K562 (cell line): ENCODE data around the gene HGS. TPM values are rescaled to one million over a fixed set of nuclear protein-coding genes. Genes with fewer than 3 reads are reported as not detected.

Source experiments
- ATAC-seq: fragments of 200-7000 bp; cut with Tn5 transposase; 3 replicates; pipeline ENCODE4 v1.9.1; 2020; ENCODE audit warnings: moderate library complexity
- BruUV-seq: library from RNA; stranded (reverse); fragments of 400-500 nt; replicated peaks from 2 replicates; lab custom pipeline; 2021; lab: Mats Ljungman, UMichigan
- CTCF ChIA-PET: fragments of 300-600 bp; formaldehyde crosslinking; extraction: SDS; loops from one replicate; lab custom pipeline; 2021; ENCODE audit warnings: low intra/inter-chr PET ratio; lab: Yijun Ruan, JAX
- POLR2A ChIA-PET: fragments of 300-600, 350-650 bp; sonication (Branson Sonifier 250); formaldehyde crosslinking; extraction: SDS; loops from one replicate; lab custom pipeline; 2021; ENCODE audit warnings: antibody characterized with exemption, inconsistent platforms; lab: Yijun Ruan, JAX
- DNase-seq, 4 experiments: peaks; one replicate each; pipeline versions ENCODE4 v3.0.0 to v3.0.0-alpha.2; 2011 to 2018; ENCODE audit warnings: low spot score in 3 of 4, mixed read lengths in 3 of 4; ENCODE audit errors: extremely low read depth in 1 of 4
- FAIRE-seq: peaks from 2 replicates; lab custom pipeline; 2011; peaks lifted over from hg19 to GRCh38; lab: Jason Lieb, UNC
- H2AFZ ChIP-seq: 2 replicates; pipeline ENCODE4 v1.6.0; 2011; ENCODE audit warnings: low read depth, low read length, control low read depth, inconsistent platforms
- H3K27ac ChIP-seq: fragments of 200-600 bp; 3 replicates; pipeline ENCODE4 v1.8.0; 2011; ENCODE audit warnings: low read depth, mild to moderate bottlenecking, control low read depth, inconsistent platforms, low read length, moderate library complexity, mixed read lengths; ENCODE audit errors: extremely low read depth
- H3K27me3 ChIP-seq, 2 experiments: fragments of 300-600 bp in 1 of 2; 2 replicates in 1 of 2; 3 replicates in 1 of 2; pipeline versions ENCODE4 v1.6.0 to v1.8.0; 2011; ENCODE audit warnings: inconsistent platforms in 2 of 2, low read length in 2 of 2, mild to moderate bottlenecking in 1 of 2, mixed read lengths in 1 of 2, moderate library complexity in 1 of 2; ENCODE audit not compliant: control insufficient read depth in 2 of 2, insufficient read depth in 2 of 2
- H3K36me3 ChIP-seq: fragments of 300-600 bp; 3 replicates; pipeline ENCODE4 v1.8.0; 2011; ENCODE audit warnings: mild to moderate bottlenecking, low read length, inconsistent platforms; ENCODE audit not compliant: control insufficient read depth, insufficient read depth
- H3K4me1 ChIP-seq, 2 experiments: fragments of 200-600 bp in 1 of 2; replicated peaks in 1 of 2; 2 replicates in 1 of 2; 3 replicates in 1 of 2; pipeline versions ENCODE4 v1.5.1 to v1.8.0; 2011; ENCODE audit warnings: inconsistent platforms in 2 of 2, low read length in 2 of 2, mild to moderate bottlenecking in 1 of 2, mixed read lengths in 1 of 2, moderate library complexity in 1 of 2; ENCODE audit not compliant: control insufficient read depth in 2 of 2, insufficient read depth in 2 of 2
- H3K4me2 ChIP-seq: 2 replicates; pipeline ENCODE4 v1.6.1; 2011; ENCODE audit warnings: low read length, control low read depth, inconsistent platforms, mixed read lengths; ENCODE audit not compliant: insufficient read depth
- H3K4me3 ChIP-seq: fragments of 200-600 bp; sonication (generic), shearing (Covaris generic); 2 replicates; pipeline ENCODE4 v1.5.1; 2016; ENCODE audit warnings: control low read depth, inconsistent platforms
- H3K79me2 ChIP-seq: fragments of 200-600 bp; 3 replicates; pipeline ENCODE4 v1.8.0; 2011; ENCODE audit warnings: low read length, inconsistent platforms; ENCODE audit not compliant: control insufficient read depth, insufficient read depth
- H3K9ac ChIP-seq, 2 experiments: 2 replicates each; pipeline versions ENCODE4 v1.6.0 to v1.6.1; 2011; ENCODE audit warnings: low read depth in 2 of 2, low read length in 2 of 2, control low read depth in 1 of 2, inconsistent platforms in 1 of 2, mild to moderate bottlenecking in 1 of 2, mixed read lengths in 1 of 2; ENCODE audit not compliant: insufficient read depth in 1 of 2
- H3K9me1 ChIP-seq: one replicate; pipeline ENCODE4 v1.6.0; 2011; ENCODE audit warnings: inconsistent platforms, mild to moderate bottlenecking, low read length, moderate library complexity; ENCODE audit not compliant: control insufficient read depth, insufficient read depth
- H3K9me3 ChIP-seq: replicated peaks from 2 replicates; pipeline ENCODE4 v1.5.1; 2011; ENCODE audit warnings: low read depth, low read length, inconsistent platforms; ENCODE audit not compliant: control insufficient read depth, insufficient read depth
- H4K20me1 ChIP-seq: replicated peaks from 2 replicates; pipeline ENCODE4 v1.6.1; 2011; ENCODE audit warnings: low read length, inconsistent platforms, mixed read lengths; ENCODE audit not compliant: control insufficient read depth, insufficient read depth
- CBFA2T2 ChIP-seq: fragments of 450-650 bp; conservative IDR thresholded peaks from 2 replicates; pipeline ENCODE4 v1.6.1; 2017; ENCODE audit warnings: mild to moderate bottlenecking
- CBFA2T3 ChIP-seq: fragments of 450-650 bp; IDR thresholded peaks from 2 replicates; pipeline ENCODE4 v1.6.1; 2017
- EGR1 ChIP-seq: fragments of 450-650 bp; conservative IDR thresholded peaks from 2 replicates; pipeline ENCODE4 v1.6.1; 2017; ENCODE audit warnings: mild to moderate bottlenecking
- HMGN3 ChIP-seq: IDR thresholded peaks from 2 replicates; pipeline ENCODE4 v1.6.1; 2011; ENCODE audit warnings: borderline replicate concordance, low read depth, mild to moderate bottlenecking, mixed read lengths, low read length; ENCODE audit not compliant: insufficient read length; ENCODE audit errors: extremely low read depth
- PHB ChIP-seq: fragments of 250-450 bp; sonication (Bioruptor Pico); IDR thresholded peaks from 2 replicates; pipeline ENCODE4 v1.5.0; 2021
- PTRF ChIP-seq: fragments of 450-650 bp; IDR thresholded peaks from 2 replicates; pipeline ENCODE4 v1.6.1; 2016; ENCODE audit warnings: mild to moderate bottlenecking, missing genetic modification characterization, missing compliant biosample characterization
- TCF7 ChIP-seq: sonication (generic); IDR thresholded peaks from 2 replicates; pipeline ENCODE4 v1.6.1; 2016; ENCODE audit warnings: antibody characterized with exemption, borderline replicate concordance
- ZNF224 ChIP-seq: sonication (generic); formaldehyde crosslinking; IDR thresholded peaks from 2 replicates; pipeline ENCODE4 v1.8.0; 2022; ENCODE audit warnings: mild to moderate bottlenecking, missing genetic modification reagents
- WGBS: fragments of 100-300 bp; shearing (Covaris generic); methylation state at CpG from one replicate; pipeline ENCODE4 v1.1.6; 2016; ENCODE audit warnings: low coverage, mixed read lengths; ENCODE audit not compliant: insufficient coverage; ENCODE audit errors: missing lambda C conversion rate; 5-methylcytosine and 5-hydroxymethylcytosine counted together
- in situ Hi-C: fragments of 300-500 bp; cut with MboI; formaldehyde crosslinking; loops from 4 replicates; pipeline ENCODE4 v1.15.0; 2018; ENCODE audit warnings: inconsistent platforms, mixed read lengths
- intact Hi-C: fragments of 100-400 bp; cut with micrococcal nuclease; formaldehyde crosslinking; loops from 2 replicates; pipeline ENCODE4 v1.14.2; 2022
- polyA plus RNA-seq, 8 experiments: library from polyadenylated mRNA; depleted of rRNA in 4 of 8; stranded (reverse) in 5 of 8; unstranded in 3 of 8; fragments of >200 nt; fragmentation: Nextera tagmentation in 2 of 8; fragmentation: Illumina TruSeq in 1 of 8; extraction: Ambion mirVana in 2 of 8; extraction: Trizol in 1 of 8; gene quantifications; 2 replicates each; pipeline versions ENCODE4 v1.2.1 to v1.2.3, GENCODE V29; 2011 to 2014; ENCODE audit warnings: inconsistent platforms in 1 of 8, missing spikeins in 1 of 8
- total RNA-seq, 7 experiments: library from RNA; depleted of rRNA in 6 of 7; stranded (reverse); fragments of >200 nt in 6 of 7; fragmentation: Illumina TruSeq in 2 of 7; extraction: Trizol in 2 of 7; gene quantifications; 2 replicates each; pipeline versions ENCODE4 v1.2.1 to v1.2.3, GENCODE V29; 2011 to 2021; ENCODE audit warnings: low replicate concordance in 1 of 7
- TF ChIP-seq, protein P1 (sequence below): fragments of 450-650 bp; IDR thresholded peaks from 2 replicates; pipeline ENCODE4 v1.6.1; 2016; ENCODE audit warnings: antibody characterized with exemption
- TF ChIP-seq, protein P2 (sequence below), 2 experiments: fragments of 200-800 bp in 1 of 2; sonication (Bioruptor generic) in 1 of 2; sonication (generic) in 1 of 2; formaldehyde crosslinking in 1 of 2; IDR thresholded peaks in 1 of 2; conservative IDR thresholded peaks in 1 of 2; 2 replicates each; pipeline versions ENCODE4 v1.5.0 to v1.6.1; 2016 to 2020; ENCODE audit warnings: missing compliant biosample characterization in 1 of 2, missing genetic modification characterization in 1 of 2, missing genetic modification reagents in 1 of 2
- TF ChIP-seq, protein P3 (sequence below), 2 experiments: fragments of 250-450 bp in 1 of 2; fragments of 450-650 bp in 1 of 2; sonication (Bioruptor Pico) in 1 of 2; IDR thresholded peaks; 2 replicates each; pipeline versions ENCODE4 v1.6.1 to v1.8.0; 2016 to 2021; ENCODE audit warnings: mild to moderate bottlenecking in 2 of 2, moderate library complexity in 2 of 2, missing compliant biosample characterization in 1 of 2, missing genetic modification characterization in 1 of 2
- TF ChIP-seq, protein P4 (sequence below): fragments of 250-450 bp; sonication (Bioruptor Pico); IDR thresholded peaks from 2 replicates; pipeline ENCODE4 v1.4.0; 2020

HGS gene
- total and polyA plus RNA-seq, 9 of the 15 experiments (the other 6 are each of a cell fraction or from before 2014, with no cell fraction given), result 3.9 to 176 (median 77.1) TPM

DNA sequence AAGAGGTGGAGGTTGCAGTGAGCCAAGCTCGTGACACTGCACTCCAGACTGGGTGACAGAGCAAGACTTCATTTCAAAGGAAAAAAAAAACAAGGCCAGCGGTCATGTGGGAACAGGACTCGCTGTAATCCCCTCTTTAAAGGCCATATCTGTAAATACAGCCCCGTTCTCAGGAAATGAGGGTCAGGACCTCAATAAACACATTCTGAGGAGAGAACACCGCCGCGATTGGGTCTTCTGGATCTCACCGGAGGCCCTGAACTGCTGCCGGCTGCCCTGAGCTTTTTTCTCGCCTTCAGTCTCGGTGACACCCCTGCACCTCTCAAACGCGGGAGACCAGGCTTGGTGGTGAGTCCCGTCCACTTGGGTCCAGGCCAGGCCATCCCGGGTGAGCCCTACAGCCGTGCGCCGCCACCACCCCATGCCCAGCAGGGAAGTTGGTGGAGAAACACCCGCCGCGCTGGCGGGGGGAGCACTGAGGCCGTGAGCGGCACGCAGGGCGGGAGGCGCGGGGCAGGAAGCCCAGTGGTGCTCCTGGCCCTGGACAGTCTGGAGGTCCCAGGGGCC lies 56.7 kb downstream of the HGS start (continued):
- TF ChIP-seq, protein P1, sequence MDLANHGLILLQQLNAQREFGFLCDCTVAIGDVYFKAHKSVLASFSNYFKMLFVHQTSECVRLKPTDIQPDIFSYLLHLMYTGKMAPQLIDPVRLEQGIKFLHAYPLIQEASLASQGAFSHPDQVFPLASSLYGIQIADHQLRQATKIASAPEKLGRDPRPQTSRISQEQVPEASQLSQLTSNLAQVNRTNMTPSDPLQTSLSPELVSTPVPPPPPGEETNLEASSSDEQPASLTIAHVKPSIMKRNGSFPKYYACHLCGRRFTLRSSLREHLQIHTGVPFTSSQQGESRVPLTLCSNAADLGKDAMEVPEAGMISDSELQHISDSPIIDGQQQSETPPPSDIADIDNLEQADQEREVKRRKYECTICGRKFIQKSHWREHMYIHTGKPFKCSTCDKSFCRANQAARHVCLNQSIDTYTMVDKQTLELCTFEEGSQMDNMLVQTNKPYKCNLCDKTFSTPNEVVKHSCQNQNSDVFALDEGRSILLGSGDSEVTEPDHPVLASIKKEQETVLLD, result 0 out of 2 replicates have a peak, but pooled peaks have one; percentile 17

DNA sequence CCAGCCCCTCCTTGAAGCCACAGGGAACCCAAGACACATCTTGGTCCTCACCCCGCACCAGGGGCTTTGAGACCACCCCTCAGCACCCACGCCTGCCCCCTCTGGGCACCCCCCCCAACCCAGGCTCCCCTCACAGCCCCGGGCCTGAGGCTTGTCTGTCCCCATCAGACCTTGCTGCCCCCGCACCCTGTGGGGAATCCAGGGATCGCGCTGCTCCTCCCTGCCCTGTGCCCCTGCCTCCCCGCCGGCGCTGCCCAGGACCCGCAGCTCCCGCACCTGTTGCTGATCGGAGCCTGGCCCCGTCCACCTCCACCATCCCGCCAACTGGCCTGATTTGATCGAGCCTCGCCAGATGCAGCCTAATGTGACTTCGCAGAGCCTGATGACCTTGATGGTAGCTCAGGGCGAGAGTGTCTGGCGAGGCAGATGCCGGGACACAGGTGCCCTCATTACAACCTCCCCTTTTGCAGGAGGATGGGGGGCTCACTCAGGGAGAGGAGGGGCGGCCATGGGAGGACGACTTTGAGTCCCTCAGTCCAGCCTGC lies 57.3 kb downstream of the HGS start:
- Histone ChIP-seq H3K9me1 (no peaks in the 10 kb centered on the region), H3K4me2 (peak overlapping the region; percentile 25; the same call in 1 of the 2 replicates), H3K27me3 (no peaks in the 10 kb centered on the region), H3K4me3 (no peak overlapping the region), H3K79me2 (no peaks in the 10 kb centered on the region), H4K20me1 (no peaks in the 10 kb centered on the region), H3K9me3 (no peaks in the 10 kb centered on the region), H3K36me3 (no peaks in the 10 kb centered on the region), H3K4me1 (peaks cover 16 to 37% of the 10 kb centered on the region in 2 experiments), H3K9ac (peak overlapping the region in 1 of 2 experiments; percentile 73; a peak in 2 of 4 replicates), H2AFZ (no peak overlapping the region), H3K27ac (no peak overlapping the region)
- ChIA-PET POLR2A (interaction anchor here (0.6 to 1.4 kb wide), 2 partner anchors 11 to 94 kb away, joined by 3 to 7 read pairs; partner anchors contain the start of gene PPP1R27), CTCF (no interaction called here)
- intact Hi-C loops (no loop called here), in situ Hi-C loops (no loop called here)
- BruUV-seq, result no TSS peak
- ATAC-seq (peak; percentile 50), FAIRE-seq (no peak), DNase-seq (peak in 1 of 4 experiments; percentile 40)
- WGBS, result 19% methylated on average over 12 of the region's 22 CpGs
- TF ChIP-seq, protein P2, sequence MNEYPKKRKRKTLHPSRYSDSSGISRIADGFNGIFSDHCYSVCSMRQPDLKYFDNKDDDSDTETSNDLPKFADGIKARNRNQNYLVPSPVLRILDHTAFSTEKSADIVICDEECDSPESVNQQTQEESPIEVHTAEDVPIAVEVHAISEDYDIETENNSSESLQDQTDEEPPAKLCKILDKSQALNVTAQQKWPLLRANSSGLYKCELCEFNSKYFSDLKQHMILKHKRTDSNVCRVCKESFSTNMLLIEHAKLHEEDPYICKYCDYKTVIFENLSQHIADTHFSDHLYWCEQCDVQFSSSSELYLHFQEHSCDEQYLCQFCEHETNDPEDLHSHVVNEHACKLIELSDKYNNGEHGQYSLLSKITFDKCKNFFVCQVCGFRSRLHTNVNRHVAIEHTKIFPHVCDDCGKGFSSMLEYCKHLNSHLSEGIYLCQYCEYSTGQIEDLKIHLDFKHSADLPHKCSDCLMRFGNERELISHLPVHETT (CRISPR knock-in tag; conservative IDR thresholded peaks at IDR 0.05 in 1 of 2, IDR thresholded peaks at IDR 0.05 in 1 of 2), result no peak
- TF ChIP-seq CBFA2T2, result peak; percentile 16; the same call in 1 of the 2 replicates
- TF ChIP-seq PHB (CRISPR knock-in tag), result no peak
- no peak for TF ChIP-seq TCF7
- TF ChIP-seq, protein P3, sequence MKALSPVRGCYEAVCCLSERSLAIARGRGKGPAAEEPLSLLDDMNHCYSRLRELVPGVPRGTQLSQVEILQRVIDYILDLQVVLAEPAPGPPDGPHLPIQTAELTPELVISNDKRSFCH (CRISPR knock-in tag; IDR thresholded peaks at IDR 0.05), result no peak
- TF ChIP-seq, protein P3 (tag; IDR thresholded peaks at IDR 0.05), result no peak
- TF ChIP-seq ZNF224 (CRISPR knock-in tag), result no peak
- TF ChIP-seq PTRF (tag), result no peak
- TF ChIP-seq CBFA2T3, result peak; percentile 23; the same call in 1 of the 2 replicates
- TF ChIP-seq HMGN3, result no peak
- TF ChIP-seq, protein P4, sequence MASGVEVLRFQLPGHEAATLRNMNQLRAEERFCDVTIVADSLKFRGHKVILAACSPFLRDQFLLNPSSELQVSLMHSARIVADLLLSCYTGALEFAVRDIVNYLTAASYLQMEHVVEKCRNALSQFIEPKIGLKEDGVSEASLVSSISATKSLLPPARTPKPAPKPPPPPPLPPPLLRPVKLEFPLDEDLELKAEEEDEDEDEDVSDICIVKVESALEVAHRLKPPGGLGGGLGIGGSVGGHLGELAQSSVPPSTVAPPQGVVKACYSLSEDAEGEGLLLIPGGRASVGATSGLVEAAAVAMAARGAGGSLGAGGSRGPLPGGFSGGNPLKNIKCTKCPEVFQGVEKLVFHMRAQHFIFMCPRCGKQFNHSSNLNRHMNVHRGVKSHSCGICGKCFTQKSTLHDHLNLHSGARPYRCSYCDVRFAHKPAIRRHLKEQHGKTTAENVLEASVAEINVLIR (CRISPR knock-in tag), result no peak
- TF ChIP-seq EGR1, result 0 out of 2 replicates have a peak, but pooled peaks have one; percentile 19
